ENCODE measurements around the gene DNASE1. TPM values are rescaled to one million over a fixed set of nuclear protein-coding genes. Genes with fewer than 3 reads are reported as not detected.

The DNASE1 gene
- total and polyA plus RNA-seq, 2 donors from 2014 or later, result 16.1 to 116 TPM

- intact Hi-C loops (cut with DNase I), result no loop called here
- Histone ChIP-seq H3K27ac (ENCODE audit: low read depth in 2 of 2, low read length in 2 of 2) (no peak overlapping the region), H3K9me3 (ENCODE audit: control insufficient read depth in 2 of 3, insufficient read depth in 1 of 3, low read length in 3 of 3) (no peaks in the 10 kb centered on the region), H3K27me3 (ENCODE audit: control insufficient read depth, insufficient read depth, low read length) (no peaks in the 10 kb centered on the region), H3K4me1 (ENCODE audit: control insufficient read depth in 2 of 3, insufficient read depth in 2 of 3, low read depth in 1 of 3, low read length in 3 of 3) (peaks cover 0 to 7% (median 0%) of the 10 kb centered on the region in 3 donors), H3K9ac (ENCODE audit: low read length in 3 of 3) (peak overlapping the region in 1 of 3 donors; percentile 17), H3K4me3 (ENCODE audit: low read length in 3 of 3) (peak overlapping the region in 2 of 3 donors; percentile 46 to 72), H3K36me3 (ENCODE audit: control insufficient read depth in 2 of 3, insufficient read depth in 3 of 3, low read length in 3 of 3) (peaks cover 0 to 7% (median 4%) of the 10 kb centered on the region in 3 donors)
- FAIRE-seq (no peak), DNase-seq (peak in 1 of 5 donors; percentile 48)
- TF ChIP-seq, protein P1, sequence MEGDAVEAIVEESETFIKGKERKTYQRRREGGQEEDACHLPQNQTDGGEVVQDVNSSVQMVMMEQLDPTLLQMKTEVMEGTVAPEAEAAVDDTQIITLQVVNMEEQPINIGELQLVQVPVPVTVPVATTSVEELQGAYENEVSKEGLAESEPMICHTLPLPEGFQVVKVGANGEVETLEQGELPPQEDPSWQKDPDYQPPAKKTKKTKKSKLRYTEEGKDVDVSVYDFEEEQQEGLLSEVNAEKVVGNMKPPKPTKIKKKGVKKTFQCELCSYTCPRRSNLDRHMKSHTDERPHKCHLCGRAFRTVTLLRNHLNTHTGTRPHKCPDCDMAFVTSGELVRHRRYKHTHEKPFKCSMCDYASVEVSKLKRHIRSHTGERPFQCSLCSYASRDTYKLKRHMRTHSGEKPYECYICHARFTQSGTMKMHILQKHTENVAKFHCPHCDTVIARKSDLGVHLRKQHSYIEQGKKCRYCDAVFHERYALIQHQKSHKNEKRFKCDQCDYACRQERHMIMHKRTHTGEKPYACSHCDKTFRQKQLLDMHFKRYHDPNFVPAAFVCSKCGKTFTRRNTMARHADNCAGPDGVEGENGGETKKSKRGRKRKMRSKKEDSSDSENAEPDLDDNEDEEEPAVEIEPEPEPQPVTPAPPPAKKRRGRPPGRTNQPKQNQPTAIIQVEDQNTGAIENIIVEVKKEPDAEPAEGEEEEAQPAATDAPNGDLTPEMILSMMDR (IDR thresholded peaks at IDR 0.05; ENCODE audit: borderline replicate concordance, extremely low read depth, insufficient read depth), result no peak
Observed at GRCh38 chr16:3690980-3691720, 36.7 kb downstream of the DNASE1 start.

- H3K27ac ChIP-seq (ENCODE audit: low read depth in 2 of 2, low read length in 2 of 2), result no peak overlapping the region
Observed at GRCh38 chr16:3691761-3692160, 37.3 kb downstream of the DNASE1 start.

DNA sequence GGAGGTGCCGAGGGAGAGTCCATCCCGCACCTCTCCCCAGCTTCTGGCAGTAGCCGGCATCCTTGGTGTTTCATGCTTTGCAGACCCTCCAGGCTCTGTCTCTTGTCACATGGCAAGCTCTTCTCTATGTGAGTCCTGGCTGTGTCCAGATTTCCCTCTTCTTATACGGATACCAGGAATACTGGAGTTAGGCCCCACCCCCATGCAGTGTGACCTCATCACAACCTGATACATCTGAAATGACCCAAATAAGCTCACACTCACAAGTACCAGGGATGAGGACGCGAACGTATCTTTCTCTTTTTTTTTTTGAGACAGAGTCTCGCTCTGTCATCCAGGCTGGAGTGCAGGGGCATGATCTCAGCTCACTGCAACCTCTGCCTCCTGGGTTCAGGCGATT, 39.6 kb downstream of the DNASE1 start:
- Histone ChIP-seq H3K4me3 (ENCODE audit: low read length in 3 of 3) (no peak overlapping the region), H3K4me1 (ENCODE audit: control insufficient read depth in 2 of 3, insufficient read depth in 2 of 3, low read depth in 1 of 3, low read length in 3 of 3) (peaks cover 0 to 7% (median 0%) of the 10 kb centered on the region in 3 donors), H3K9me3 (ENCODE audit: control insufficient read depth in 2 of 3, insufficient read depth in 1 of 3, low read length in 3 of 3) (no peaks in the 10 kb centered on the region), H3K9ac (ENCODE audit: low read length in 3 of 3) (no peak overlapping the region), H3K36me3 (ENCODE audit: control insufficient read depth in 2 of 3, insufficient read depth in 3 of 3, low read length in 3 of 3) (no peaks in the 10 kb centered on the region), H3K27me3 (ENCODE audit: control insufficient read depth, insufficient read depth, low read length) (no peaks in the 10 kb centered on the region), H3K27ac (ENCODE audit: low read depth in 2 of 2, low read length in 2 of 2) (no peak overlapping the region)
- TF ChIP-seq, protein P1 (IDR thresholded peaks at IDR 0.05; ENCODE audit: borderline replicate concordance, extremely low read depth, insufficient read depth), result no peak
- FAIRE-seq (no peak), DNase-seq (peak in 1 of 5 donors; percentile 10)
- intact Hi-C loops (cut with DNase I), result no loop called here

More at GRCh38 chr16:3691761-3692160, 37.3 kb downstream of the DNASE1 start:
- FAIRE-seq, result no peak
- Histone ChIP-seq H3K9me3 (ENCODE audit: control insufficient read depth in 2 of 3, insufficient read depth in 1 of 3, low read length in 3 of 3) (no peaks in the 10 kb centered on the region), H3K9ac (ENCODE audit: low read length in 3 of 3) (no peak overlapping the region), H3K4me1 (ENCODE audit: control insufficient read depth in 2 of 3, insufficient read depth in 2 of 3, low read depth in 1 of 3, low read length in 3 of 3) (peaks cover 0 to 7% (median 0%) of the 10 kb centered on the region in 3 donors), H3K4me3 (ENCODE audit: low read length in 3 of 3) (no peak overlapping the region), H3K36me3 (ENCODE audit: control insufficient read depth in 2 of 3, insufficient read depth in 3 of 3, low read length in 3 of 3) (peaks cover 0 to 7% (median 4%) of the 10 kb centered on the region in 3 donors), H3K27me3 (ENCODE audit: control insufficient read depth, insufficient read depth, low read length) (no peaks in the 10 kb centered on the region)
- DNase-seq, result peak in 3 of 5 donors; percentile 25 to 34 (median 26)
- intact Hi-C loops (cut with DNase I), result no loop called here
- TF ChIP-seq, protein P1 (IDR thresholded peaks at IDR 0.05; ENCODE audit: borderline replicate concordance, extremely low read depth, insufficient read depth), result no peak
